ENCODE results near the gene PRR20A. TPM values are rescaled to one million over a fixed set of nuclear protein-coding genes. Genes with fewer than 3 reads are reported as not detected.
"Not testable (repeated sequence)": the region's sequence is repeated elsewhere in the genome, so short reads cannot be mapped to it uniquely, and the experiment has no call there.

PRR20A gene
- total RNA-seq, 2 experiments from 2014 or later: not detected

- Mint-ChIP-seq H3K27ac (no peak overlapping the region), H3K36me3 (ENCODE audit: low read depth) (no peaks in the 10 kb centered on the region), H3K4me3 (no peak overlapping the region), H3K27me3 (no peaks in the 10 kb centered on the region), H3K4me1 (ENCODE audit: low read depth) (no peaks in the 10 kb centered on the region), H3K9me3 (peaks cover 9% of the 10 kb centered on the region)
- CTCF ChIA-PET: no interaction called here
- ATAC-seq (no peak), DNase-seq (no peak)
- TF ChIP-seq CTCF (IDR thresholded peaks at IDR 0.05): no peak
- intact Hi-C loops (cut with micrococcal nuclease): no loop called here
- POLR2A ChIA-PET: no interaction called here
Measured at GRCh38 chr13:57137585-57137984, 3.1 kb upstream of the PRR20A start.

DNA sequence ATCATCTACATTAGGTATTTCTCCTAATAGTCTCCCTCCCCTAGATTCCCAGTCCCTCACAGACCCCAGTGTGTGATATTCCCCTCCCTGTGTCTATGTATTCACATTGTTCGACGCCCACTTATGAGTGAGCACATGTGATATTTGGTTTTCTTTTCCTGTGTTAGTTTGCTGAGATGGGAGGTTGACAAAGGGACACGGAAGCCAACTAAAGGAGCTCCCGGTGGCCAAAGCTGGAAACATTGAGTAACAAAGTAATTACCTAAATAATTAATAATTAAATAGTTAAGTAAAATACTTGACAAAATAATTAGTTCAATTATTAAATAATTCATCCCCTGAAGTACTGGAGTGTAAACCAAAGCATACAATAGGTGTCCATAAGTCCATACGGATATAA lies 1.7 kb upstream of the PRR20A start:
- Mint-ChIP-seq H3K9me3 (peaks cover 7% of the 10 kb centered on the region), H3K27me3 (no peaks in the 10 kb centered on the region), H3K36me3 (ENCODE audit: low read depth) (no peaks in the 10 kb centered on the region), H3K4me3 (no peak overlapping the region), H3K27ac (no peak overlapping the region), H3K4me1 (ENCODE audit: low read depth) (no peaks in the 10 kb centered on the region)
- TF ChIP-seq CTCF (IDR thresholded peaks at IDR 0.05): no peak
- POLR2A ChIA-PET: no interaction called here
- CTCF ChIA-PET: no interaction called here
- ATAC-seq (no peak), DNase-seq (no peak)
- intact Hi-C loops (cut with micrococcal nuclease): no loop called here

- DNase-seq; POLR2A ChIA-PET; H3K9me3 Mint-ChIP-seq; H3K4me1 Mint-ChIP-seq (ENCODE audit: low read depth); H3K4me3 Mint-ChIP-seq; intact Hi-C loops (cut with micrococcal nuclease); CTCF ChIA-PET; H3K36me3 Mint-ChIP-seq (ENCODE audit: low read depth); H3K27ac Mint-ChIP-seq; ATAC-seq; H3K27me3 Mint-ChIP-seq: not testable (repeated sequence)
Measured at GRCh38 chr13:57139781-57140180, 937 bp upstream of the PRR20A start.

DNA sequence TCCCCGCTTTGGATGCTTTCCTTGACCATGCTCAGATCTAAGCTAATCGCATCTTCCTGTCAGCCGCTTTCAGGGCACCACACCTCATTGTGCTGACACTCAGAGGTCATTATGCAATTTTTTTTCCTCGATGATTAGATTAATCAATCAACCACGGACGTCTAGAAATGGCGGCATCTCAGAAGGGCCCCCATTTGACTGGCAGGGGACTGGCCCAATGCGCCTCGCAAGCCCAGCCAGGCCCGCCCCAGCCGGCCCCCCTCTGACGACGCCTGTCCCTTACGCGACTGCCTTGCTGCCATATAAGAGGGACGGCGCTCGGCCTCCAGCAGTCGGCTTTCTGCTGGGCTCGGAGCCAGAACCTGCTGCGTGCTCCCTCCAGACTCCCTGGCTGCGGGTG lies 6.5 kb downstream of the PRR20A start, which contains the start of gene PRR20B:
TSS of gene PRR20B (plus strand) at position 301 of the 400 bp plus-strand sequence. CDS start 387 bp downstream, outside the sequence.
- DNase-seq; CTCF ChIA-PET; H3K36me3 Mint-ChIP-seq (ENCODE audit: low read depth); POLR2A ChIA-PET; H3K27ac Mint-ChIP-seq; H3K27me3 Mint-ChIP-seq; H3K9me3 Mint-ChIP-seq; H3K4me3 Mint-ChIP-seq; H3K4me1 Mint-ChIP-seq (ENCODE audit: low read depth); ATAC-seq; intact Hi-C loops (cut with micrococcal nuclease): not testable (repeated sequence)

DNA sequence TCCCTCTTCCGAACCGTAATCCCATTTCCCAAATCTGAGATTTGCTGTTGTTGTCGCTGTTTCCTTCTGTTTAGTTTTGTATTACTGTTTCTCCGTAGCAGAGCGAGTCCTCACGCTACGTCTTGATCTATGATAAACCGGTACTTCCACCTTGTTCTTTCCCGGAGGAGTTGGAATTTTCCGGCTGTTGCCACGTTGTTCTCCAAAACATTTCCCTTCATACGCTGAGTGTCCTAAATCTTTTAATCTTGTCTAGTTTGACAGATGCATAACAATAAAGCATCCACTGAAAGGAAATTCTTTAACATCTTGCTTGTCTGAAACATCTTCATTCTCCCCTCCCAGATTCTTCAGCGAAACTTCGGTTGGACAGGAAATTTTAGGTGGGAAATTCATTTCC lies 7.4 kb downstream of the PRR20A start:
- CTCF ChIA-PET; H3K36me3 Mint-ChIP-seq (ENCODE audit: low read depth); POLR2A ChIA-PET; H3K9me3 Mint-ChIP-seq; H3K27me3 Mint-ChIP-seq; intact Hi-C loops (cut with micrococcal nuclease); DNase-seq; H3K27ac Mint-ChIP-seq; H3K4me3 Mint-ChIP-seq; H3K4me1 Mint-ChIP-seq (ENCODE audit: low read depth); ATAC-seq: not testable (repeated sequence)

DNA sequence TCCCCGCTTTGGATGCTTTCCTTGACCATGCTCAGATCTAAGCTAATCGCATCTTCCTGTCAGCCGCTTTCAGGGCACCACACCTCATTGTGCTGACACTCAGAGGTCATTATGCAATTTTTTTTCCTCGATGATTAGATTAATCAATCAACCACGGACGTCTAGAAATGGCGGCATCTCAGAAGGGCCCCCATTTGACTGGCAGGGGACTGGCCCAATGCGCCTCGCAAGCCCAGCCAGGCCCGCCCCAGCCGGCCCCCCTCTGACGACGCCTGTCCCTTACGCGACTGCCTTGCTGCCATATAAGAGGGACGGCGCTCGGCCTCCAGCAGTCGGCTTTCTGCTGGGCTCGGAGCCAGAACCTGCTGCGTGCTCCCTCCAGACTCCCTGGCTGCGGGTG lies 13.0 kb downstream of the PRR20A start, which contains the start of gene PRR20C:
TSS of gene PRR20C (plus strand) at position 301 of the 400 bp plus-strand sequence. CDS start 387 bp downstream, outside the sequence.
- H3K36me3 Mint-ChIP-seq (ENCODE audit: low read depth); H3K9me3 Mint-ChIP-seq; H3K4me1 Mint-ChIP-seq (ENCODE audit: low read depth); DNase-seq; ATAC-seq; intact Hi-C loops (cut with micrococcal nuclease); POLR2A ChIA-PET; H3K27ac Mint-ChIP-seq; H3K4me3 Mint-ChIP-seq; CTCF ChIA-PET; H3K27me3 Mint-ChIP-seq: not testable (repeated sequence)

- H3K9me3 Mint-ChIP-seq; H3K36me3 Mint-ChIP-seq (ENCODE audit: low read depth); CTCF ChIA-PET; H3K27me3 Mint-ChIP-seq; DNase-seq; H3K27ac Mint-ChIP-seq; H3K4me1 Mint-ChIP-seq (ENCODE audit: low read depth); ATAC-seq; H3K4me3 Mint-ChIP-seq; intact Hi-C loops (cut with micrococcal nuclease); POLR2A ChIA-PET: not testable (repeated sequence)
Measured at GRCh38 chr13:57160332-57160731, 19.6 kb downstream of the PRR20A start, which contains the start of gene PRR20D. TSS of gene PRR20D (plus strand) at chr13:57160632. CDS start at chr13:57161019, 387 bp downstream.

DNA sequence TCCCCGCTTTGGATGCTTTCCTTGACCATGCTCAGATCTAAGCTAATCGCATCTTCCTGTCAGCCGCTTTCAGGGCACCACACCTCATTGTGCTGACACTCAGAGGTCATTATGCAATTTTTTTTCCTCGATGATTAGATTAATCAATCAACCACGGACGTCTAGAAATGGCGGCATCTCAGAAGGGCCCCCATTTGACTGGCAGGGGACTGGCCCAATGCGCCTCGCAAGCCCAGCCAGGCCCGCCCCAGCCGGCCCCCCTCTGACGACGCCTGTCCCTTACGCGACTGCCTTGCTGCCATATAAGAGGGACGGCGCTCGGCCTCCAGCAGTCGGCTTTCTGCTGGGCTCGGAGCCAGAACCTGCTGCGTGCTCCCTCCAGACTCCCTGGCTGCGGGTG lies 26.2 kb downstream of the PRR20A start, which contains the start of gene PRR20E:
TSS of gene PRR20E (plus strand) at position 301 of the 400 bp plus-strand sequence. CDS start 387 bp downstream, outside the sequence.
- POLR2A ChIA-PET: not testable (repeated sequence)

More for the DNA sequence above, 26.2 kb downstream of the PRR20A start, which contains the start of gene PRR20E:
- CTCF ChIA-PET; DNase-seq; H3K27me3 Mint-ChIP-seq; H3K36me3 Mint-ChIP-seq (ENCODE audit: low read depth); intact Hi-C loops (cut with micrococcal nuclease); H3K4me1 Mint-ChIP-seq (ENCODE audit: low read depth); H3K4me3 Mint-ChIP-seq; H3K9me3 Mint-ChIP-seq; ATAC-seq; H3K27ac Mint-ChIP-seq: not testable (repeated sequence)

Data from activated CD8-positive, alpha-beta T cell treated with anti-CD3 and anti-CD28 coated beads for 36 hours (primary cell).